CD4-positive, alpha-beta T cell treated with Interleukin-17A for 4 hours (primary cell): Measurements from ENCODE around the gene PLSCR4.
A peak's percentile ranks its signal among the peaks of the same experiment; 100 is the strongest.

Experiments used
- DNase-seq: peaks from one replicate; pipeline ENCODE4 v3.0.0-alpha.2; 2020; ENCODE audit warnings: mixed read lengths

PLSCR4 gene

GRCh38 chr3:146189519-146190173, 61.3 kb downstream of the PLSCR4 start:
- DNase-seq = peak; percentile 3

GRCh38 chr3:146187334-146187950, 63.5 kb downstream of the PLSCR4 start:
- no peak for DNase-seq

GRCh38 chr3:146184241-146185015, 66.5 kb downstream of the PLSCR4 start:
- DNase-seq = no peak

DNA sequence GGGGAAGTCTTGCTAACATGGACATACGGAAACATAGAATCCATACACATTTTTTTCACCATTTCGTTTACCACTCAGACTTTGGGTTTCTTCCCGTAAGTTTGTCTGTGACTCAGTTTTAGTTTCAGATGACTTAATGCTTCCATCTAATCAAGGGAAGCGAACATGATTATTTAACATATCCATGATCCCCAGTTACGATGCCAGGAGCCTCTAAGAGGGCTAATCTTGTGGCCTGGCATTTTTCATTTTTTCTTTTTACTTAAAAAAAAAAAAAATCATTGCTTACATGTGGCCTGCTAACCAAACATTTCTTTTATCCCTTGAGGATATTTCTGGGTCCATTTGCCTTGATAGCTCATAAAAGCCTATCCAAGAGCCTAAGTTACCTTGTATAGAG, 69.7 kb downstream of the PLSCR4 start:
- no peak for DNase-seq

DNA sequence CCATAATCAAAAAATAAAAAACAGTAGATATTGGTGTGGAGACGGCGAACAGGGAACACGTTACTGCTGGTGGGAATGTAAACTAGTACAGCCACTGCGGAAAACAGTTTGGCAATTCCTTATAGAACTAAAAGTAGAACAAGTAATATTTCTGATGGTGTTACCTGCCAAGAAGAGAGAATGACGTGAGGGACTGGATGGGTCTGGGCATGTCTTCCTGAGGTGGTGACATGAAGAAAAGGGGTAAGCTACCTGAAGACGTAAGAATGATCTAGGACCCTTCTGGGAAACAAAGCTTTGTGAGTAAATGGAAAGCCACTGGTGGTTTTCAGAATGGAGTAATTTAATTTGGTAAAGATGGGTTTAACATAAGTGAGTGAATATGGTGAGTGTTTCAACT, 70.5 kb downstream of the PLSCR4 start:
- DNase-seq = no peak

GRCh38 chr3:146178006-146178689, 72.8 kb downstream of the PLSCR4 start:
- no peak for DNase-seq

DNA sequence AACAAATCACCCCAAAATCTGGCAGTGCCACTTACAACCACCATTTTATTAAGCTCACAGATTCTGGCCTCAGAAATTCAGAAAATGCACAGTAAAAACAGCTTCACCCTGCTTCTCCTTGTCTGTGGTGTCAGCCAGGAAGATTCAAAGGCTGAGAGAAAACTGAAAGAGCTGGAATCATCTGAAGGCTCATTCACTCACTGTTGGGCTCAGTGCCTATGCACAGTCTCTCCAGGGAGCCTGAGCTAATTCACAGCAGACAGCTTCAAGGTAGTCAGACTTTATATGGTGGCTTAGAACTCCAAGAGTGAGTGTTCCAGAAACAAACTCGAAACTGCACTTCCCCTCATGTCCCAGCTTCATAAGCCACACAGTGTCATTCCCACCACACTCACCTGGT, 73.4 kb downstream of the PLSCR4 start:
- no peak for DNase-seq

DNA sequence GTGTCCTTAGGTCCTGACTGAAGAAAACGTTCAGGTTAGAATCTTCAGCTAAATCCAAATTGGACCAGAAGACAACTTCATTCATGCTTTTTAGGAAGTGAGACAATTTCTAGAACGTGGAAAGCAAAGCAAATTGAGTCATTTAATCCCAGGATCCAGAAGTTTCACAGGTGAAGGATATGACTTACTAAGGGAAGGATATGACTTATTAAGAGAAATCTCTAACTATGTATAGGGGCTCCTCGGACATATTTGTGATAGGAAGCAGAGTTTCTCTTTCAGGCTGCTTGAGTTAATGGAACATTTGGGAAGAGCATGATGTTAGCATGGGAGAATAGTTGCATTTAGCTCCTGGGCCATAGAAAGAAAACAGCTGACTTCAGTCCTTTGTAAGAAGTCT, 73.8 kb downstream of the PLSCR4 start:
- no peak for DNase-seq

DNA sequence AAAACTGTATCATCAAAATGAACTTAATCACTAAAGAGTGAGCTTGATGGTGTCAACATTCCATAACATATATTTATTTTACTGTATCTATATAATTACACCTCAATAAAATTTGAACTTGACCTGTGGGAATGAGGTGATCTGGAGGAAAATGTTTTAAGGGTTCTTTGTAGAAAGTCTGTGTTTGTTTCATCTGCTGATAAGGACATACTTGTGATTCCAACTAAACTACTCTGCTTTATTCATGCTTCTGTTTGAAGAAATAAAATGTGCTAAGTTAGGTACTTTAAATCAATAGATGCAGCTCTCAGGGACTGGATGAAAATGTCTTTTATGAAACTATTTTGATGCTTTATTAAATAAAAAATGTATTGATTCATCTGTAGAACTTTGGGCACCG, 78.3 kb downstream of the PLSCR4 start:
- no peak for DNase-seq

DNA sequence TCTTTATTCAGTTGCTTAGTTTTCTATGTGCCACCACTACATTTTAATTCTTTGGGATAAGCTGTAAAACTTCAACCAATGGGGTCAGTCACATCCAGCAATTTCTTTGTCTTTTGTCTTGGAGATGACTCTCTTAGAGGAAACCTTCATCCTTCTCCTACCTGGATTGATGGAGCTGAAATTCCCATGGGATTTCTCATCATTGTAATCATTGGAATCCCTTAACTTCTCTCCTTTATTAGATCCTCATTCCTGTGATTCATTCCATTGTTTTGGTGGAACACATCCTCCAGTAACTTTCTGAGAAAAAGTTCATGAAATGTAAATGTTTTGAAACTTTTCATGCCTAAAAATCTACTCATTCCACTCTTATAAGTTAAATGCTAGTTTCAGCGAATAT, 80.3 kb downstream of the PLSCR4 start:
- DNase-seq = no peak

GRCh38 chr3:146169891-146170290, 81.0 kb downstream of the PLSCR4 start:
- no peak for DNase-seq

GRCh38 chr3:146166826-146167225, 84.1 kb downstream of the PLSCR4 start:
- DNase-seq = no peak

- no peak for DNase-seq
Observed at GRCh38 chr3:146166415-146166821, 84.5 kb downstream of the PLSCR4 start.

DNA sequence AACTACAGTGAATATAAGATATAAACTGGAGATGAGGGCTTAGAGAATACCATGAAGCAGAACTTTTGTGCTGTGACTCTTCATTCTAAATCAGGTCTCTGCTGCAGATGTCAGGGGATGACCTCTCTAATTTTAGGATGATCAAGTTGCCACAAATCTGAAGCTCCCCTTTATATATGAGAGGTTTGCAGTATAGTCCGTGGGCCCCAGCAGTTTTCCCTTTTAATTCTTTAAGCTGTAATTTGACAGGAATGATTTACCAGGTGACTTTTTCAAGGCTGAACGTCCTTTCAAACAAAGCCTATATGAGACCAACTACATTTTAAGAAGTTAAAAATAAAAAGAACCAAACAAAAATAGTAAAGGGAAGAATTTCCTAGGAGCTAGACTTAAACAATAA, 85.0 kb downstream of the PLSCR4 start:
- no peak for DNase-seq

- no peak for DNase-seq
Observed at GRCh38 chr3:146164971-146165769, 85.7 kb downstream of the PLSCR4 start.

- no peak for DNase-seq
Observed at GRCh38 chr3:146164506-146164905, 86.4 kb downstream of the PLSCR4 start.

DNA sequence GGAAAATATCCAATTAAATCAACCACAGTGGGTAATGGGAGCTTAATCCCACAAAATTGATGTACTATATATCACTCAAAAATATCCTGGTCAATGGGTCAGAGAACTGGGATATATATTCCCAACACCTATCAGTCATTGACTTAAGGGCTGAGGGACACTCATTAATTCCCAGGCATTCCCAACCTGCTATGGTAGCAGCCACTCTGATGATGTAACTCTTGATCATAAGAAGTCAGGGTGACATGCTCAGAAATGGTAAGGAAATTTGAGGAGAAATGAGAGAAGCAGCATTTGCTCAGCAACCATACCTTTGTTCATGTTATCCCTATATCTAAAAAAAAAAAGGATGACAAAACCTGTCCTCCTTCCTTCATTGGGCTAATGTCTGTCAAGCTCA, 86.8 kb downstream of the PLSCR4 start:
- DNase-seq = no peak

DNA sequence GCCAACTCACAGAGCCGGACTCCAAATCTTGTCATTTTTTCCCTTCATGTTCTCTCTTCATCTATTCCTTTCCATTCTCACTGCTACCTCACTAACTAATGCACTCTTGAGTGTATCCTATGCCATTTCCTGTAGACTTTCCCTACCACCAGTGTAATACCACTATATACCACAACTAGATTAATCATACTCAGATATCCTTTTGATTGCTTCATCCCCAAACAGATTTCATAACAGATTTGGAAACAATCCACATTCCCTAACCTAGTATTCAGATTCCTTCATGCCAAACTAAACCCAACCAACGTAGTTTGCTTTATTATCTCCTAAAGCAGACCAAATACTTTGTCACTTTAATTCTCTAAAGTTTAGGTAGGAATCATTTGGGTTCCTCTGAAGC, 87.3 kb downstream of the PLSCR4 start:
- no peak for DNase-seq

DNA sequence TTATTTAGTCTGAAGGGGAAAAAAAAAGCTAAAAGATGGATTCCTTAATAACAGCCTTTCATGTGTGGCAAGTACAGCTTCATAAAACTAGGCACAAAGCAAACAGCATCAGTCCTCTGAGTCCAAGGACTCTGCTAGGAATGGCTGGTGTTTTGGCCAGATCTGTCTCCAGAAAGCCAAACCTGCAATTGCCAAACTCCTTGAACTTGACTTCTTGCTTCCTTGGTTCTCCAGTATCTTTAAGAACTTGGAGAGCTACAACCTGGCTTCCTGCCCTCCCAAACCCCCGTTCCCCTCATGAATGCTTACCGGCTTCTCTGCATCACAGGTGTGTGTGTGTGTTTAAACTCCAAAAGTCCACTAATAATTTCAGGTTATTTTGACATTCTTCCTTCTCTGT, 88.3 kb downstream of the PLSCR4 start:
- no peak for DNase-seq

DNA sequence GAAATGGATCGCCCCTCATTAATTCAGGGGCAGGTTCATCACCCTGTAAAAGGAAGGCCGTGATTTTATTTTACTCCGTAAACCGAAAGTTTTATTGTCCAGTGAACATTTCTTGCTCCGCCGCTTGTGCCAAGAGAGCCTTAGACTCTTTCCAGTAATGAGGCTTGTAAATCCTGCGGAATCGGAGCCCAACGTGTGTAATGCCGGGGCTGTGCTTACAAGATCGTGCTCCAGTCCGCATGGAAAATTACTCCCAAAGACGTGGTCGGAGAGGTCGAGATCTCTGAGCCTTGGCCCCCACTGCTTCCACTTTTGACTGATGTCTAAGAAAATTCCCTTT, 89.3 kb downstream of the PLSCR4 start:
- no peak for DNase-seq

DNA sequence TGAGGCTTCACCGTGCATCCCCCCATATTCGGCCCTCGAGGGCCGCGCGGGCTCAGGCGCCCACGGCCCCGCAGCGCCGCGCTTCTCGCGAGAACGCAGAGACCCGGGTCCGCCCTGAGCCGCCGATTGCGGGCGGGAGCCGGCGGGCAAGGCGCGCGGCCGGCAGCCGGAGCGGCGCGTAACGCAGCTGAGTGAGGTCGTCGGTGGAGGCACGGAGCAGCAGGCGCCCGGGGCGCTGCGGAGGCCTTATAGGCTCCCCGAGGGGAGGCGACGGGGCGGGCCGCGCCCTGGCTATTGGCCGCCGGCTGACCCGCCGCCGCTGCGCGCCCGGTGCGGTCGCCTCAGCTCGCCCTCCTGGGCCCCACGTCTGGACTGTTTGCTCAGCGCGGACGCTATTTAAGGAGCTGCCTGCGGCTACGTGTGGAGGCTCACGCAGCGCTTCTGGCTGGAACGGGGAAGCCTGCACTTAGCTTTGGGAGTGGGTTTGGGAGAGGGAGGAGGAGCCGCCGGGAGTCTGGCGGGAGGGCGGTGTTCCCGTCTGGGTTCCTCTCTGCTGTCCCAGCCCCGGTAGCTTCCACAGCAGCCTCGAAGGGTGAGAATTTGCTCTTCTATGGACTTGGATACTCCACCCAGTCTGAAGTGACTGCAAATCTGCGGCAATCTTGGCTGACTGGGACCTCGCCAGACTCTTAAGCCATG, 89.8 kb downstream of the PLSCR4 start, which contains the start of gene PLOD2:
TSS of gene PLOD2 (minus strand) at position 221 of the 699 bp plus-strand sequence. CDS start at position 26, 195 bp downstream.
- DNase-seq = no peak

GRCh38 chr3:146160321-146160963, 90.5 kb downstream of the PLSCR4 start:
- no peak for DNase-seq
